Neural cell (in vitro differentiated cells): ENCODE results near the gene TCIRG1. TPM values are rescaled to one million over a fixed set of nuclear protein-coding genes. Genes with fewer than 3 reads are reported as not detected.
"Not testable (repeated sequence)": the region's sequence is repeated elsewhere in the genome, so short reads cannot be mapped to it uniquely, and the experiment has no call there.

Experiments used
- H2AFZ ChIP-seq: fragments of 200-600, 300-800 bp; sonication (generic), shearing (Covaris generic); 2 replicates; pipeline ENCODE4 v1.6.0; 2014; ENCODE audit warnings: low read depth, mild to moderate bottlenecking, antibody characterized with exemption, low read length, moderate library complexity
- H3F3A ChIP-seq: fragments of 200-600 bp; shearing (Covaris generic); 2 replicates; pipeline ENCODE4 v1.6.1; 2016; ENCODE audit warnings: mild to moderate bottlenecking, moderate library complexity, mixed read lengths, antibody characterized with exemption, low read length; ENCODE audit not compliant: insufficient read depth, poor library complexity, severe bottlenecking
- H3K27ac ChIP-seq: fragments of 200-600, 300-800 bp; sonication (generic), shearing (Covaris generic); 2 replicates; pipeline ENCODE4 v1.5.1; 2014; ENCODE audit warnings: mild to moderate bottlenecking, low read length, moderate library complexity
- H3K27me3 ChIP-seq: fragments of 300-800, 200-600 bp; sonication (generic), shearing (Covaris generic); 2 replicates; pipeline ENCODE4 v1.6.0; 2014; ENCODE audit warnings: mild to moderate bottlenecking, low read depth, low read length, moderate library complexity; ENCODE audit not compliant: insufficient read depth
- H3K36me3 ChIP-seq: fragments of 300-800, 200-600 bp; sonication (generic), shearing (Covaris generic); 2 replicates; pipeline ENCODE4 v1.5.1; 2014; ENCODE audit warnings: mild to moderate bottlenecking, antibody characterized with exemption, low read length, moderate library complexity; ENCODE audit not compliant: insufficient read depth
- H3K4me2 ChIP-seq: fragments of 300-800, 200-600 bp; sonication (generic), shearing (Covaris generic); 2 replicates; pipeline ENCODE4 v1.6.0; 2014; ENCODE audit warnings: mild to moderate bottlenecking, low read length
- H3K4me3 ChIP-seq: fragments of 300-800, 200-600 bp; sonication (generic), shearing (Covaris generic); 2 replicates; pipeline ENCODE4 v1.5.1; 2014; ENCODE audit warnings: mild to moderate bottlenecking, low read length, moderate library complexity
- H3K79me2 ChIP-seq: fragments of 200-600 bp; shearing (Covaris generic); replicated peaks from 2 replicates; pipeline ENCODE4 v1.6.0; 2014; ENCODE audit warnings: mild to moderate bottlenecking, low read length, moderate library complexity; ENCODE audit not compliant: insufficient read depth
- H3K9ac ChIP-seq: fragments of 300-800, 200-600 bp; sonication (generic), shearing (Covaris generic); 2 replicates; pipeline ENCODE4 v1.6.1; 2016; ENCODE audit warnings: mild to moderate bottlenecking, low read length, mixed read lengths
- H3K9me2 ChIP-seq: fragments of 200-600 bp; shearing (Covaris generic); 2 replicates; pipeline ENCODE4 v1.6.1; 2016; ENCODE audit warnings: mild to moderate bottlenecking, low read length, mixed read lengths; ENCODE audit not compliant: insufficient read depth
- H3K9me3 ChIP-seq: fragments of 200-600, 300-800 bp; sonication (generic), shearing (Covaris generic); 2 replicates; pipeline ENCODE4 v1.6.1; 2016; ENCODE audit warnings: mild to moderate bottlenecking, mixed run types, low read length, moderate library complexity, mixed read lengths
- H4K20me1 ChIP-seq: fragments of 200-600 bp; shearing (Covaris generic); 2 replicates; pipeline ENCODE4 v1.6.1; 2016; ENCODE audit warnings: mild to moderate bottlenecking, mixed run types; ENCODE audit not compliant: insufficient read depth
- CTCF ChIP-seq: fragments of 450-650 bp; IDR thresholded peaks from 2 replicates; pipeline ENCODE4 v1.5.1; 2014; ENCODE audit warnings: antibody characterized with exemption, mild to moderate bottlenecking, moderate library complexity; ENCODE audit not compliant: poor library complexity, severe bottlenecking
- EP300 ChIP-seq: fragments of 450-650 bp; conservative IDR thresholded peaks from 2 replicates; pipeline ENCODE4 v1.6.1; 2014; ENCODE audit warnings: antibody characterized with exemption, mild to moderate bottlenecking, moderate library complexity; ENCODE audit not compliant: poor library complexity, severe bottlenecking
- EZH2 ChIP-seq: fragments of 200-600, 300-800 bp; shearing (Covaris generic), sonication (generic); IDR thresholded peaks from 2 replicates; pipeline ENCODE4 v1.6.1; 2014; ENCODE audit warnings: antibody characterized with exemption, low read length, borderline replicate concordance, mild to moderate bottlenecking; ENCODE audit not compliant: insufficient read depth, poor library complexity, severe bottlenecking
- MXI1 ChIP-seq: fragments of 450-650 bp; conservative IDR thresholded peaks from 2 replicates; pipeline ENCODE4 v1.6.1; 2014; ENCODE audit warnings: antibody characterized with exemption, mild to moderate bottlenecking; ENCODE audit not compliant: poor library complexity, severe bottlenecking
- POLR2AphosphoS5 ChIP-seq: IDR thresholded peaks from 2 replicates; pipeline ENCODE4 v1.6.1; 2012
- RAD21 ChIP-seq: fragments of 450-650 bp; conservative IDR thresholded peaks from 2 replicates; pipeline ENCODE4 v1.6.1; 2014; ENCODE audit warnings: antibody characterized with exemption, mild to moderate bottlenecking, moderate library complexity
- REST ChIP-seq: IDR thresholded peaks from 2 replicates; pipeline ENCODE4 v1.6.1; 2012; ENCODE audit warnings: borderline replicate concordance
- SMC3 ChIP-seq: fragments of 450-650 bp; conservative IDR thresholded peaks from 2 replicates; pipeline ENCODE4 v1.6.1; 2014; ENCODE audit warnings: antibody characterized with exemption, mild to moderate bottlenecking, moderate library complexity; ENCODE audit not compliant: poor library complexity
- TAF1 ChIP-seq: IDR thresholded peaks from 2 replicates; pipeline ENCODE4 v1.6.1; 2012; ENCODE audit warnings: low read depth
- polyA minus RNA-seq: library from RNA; depleted of rRNA, polyadenylated mRNA; stranded (reverse); fragments of >200 nt; gene quantifications from 2 replicates; pipeline ENCODE4 v1.2.3, GENCODE V29; 2014
- polyA plus RNA-seq: library from polyadenylated mRNA; depleted of rRNA; stranded (reverse); fragments of >200 nt; gene quantifications from 2 replicates; pipeline ENCODE4 v1.2.3, GENCODE V29; 2014

Gene TCIRG1
- polyA plus RNA-seq = 1.8 and 2.2 TPM in 2 replicates
- 0.24 TPM in 1 of 2 replicates, not detected in the other for polyA minus RNA-seq

- H3K4me3 ChIP-seq = no peak within 1 kb of the TSS
- no peak within 1 kb of the TSS for H3K27ac ChIP-seq
- no peaks in the 10 kb centered on the region for H4K20me1 ChIP-seq
- H3K9ac ChIP-seq = no peak within 1 kb of the TSS
- H3K4me2 ChIP-seq = no peak within 1 kb of the TSS
- no peak within 1 kb of the TSS for H2AFZ ChIP-seq
- H3F3A ChIP-seq = no peaks in the 10 kb centered on the region
- no peaks in the 10 kb centered on the region for H3K27me3 ChIP-seq
- TF ChIP-seq EZH2 (no peak), RAD21 (no peak), POLR2AphosphoS5 (no peak), CTCF (no peak), MXI1 (no peak), TAF1 (no peak), REST (no peak), EP300 (no peak), SMC3 (no peak)
- H3K9me2 ChIP-seq = no peaks in the 10 kb centered on the region
- H3K36me3 ChIP-seq = no peaks in the 10 kb centered on the region
- no peaks in the 10 kb centered on the region for H3K79me2 ChIP-seq
- H3K9me3 ChIP-seq = no peaks in the 10 kb centered on the region
These were observed at the start of gene TCIRG1 for GRCh38 chr11:68038718-68039525. TCIRG1 (plus strand) TSS chr11:68039025; CDS start chr11:68041272, 2,247 bp downstream.

- not testable (repeated sequence) for H3K4me3 ChIP-seq, H4K20me1 ChIP-seq, H2AFZ ChIP-seq, H3K79me2 ChIP-seq, H3K27ac ChIP-seq, H3K9me3 ChIP-seq, H3K9me2 ChIP-seq, H3K4me2 ChIP-seq, H3K27me3 ChIP-seq, H3K36me3 ChIP-seq, H3F3A ChIP-seq, H3K9ac ChIP-seq
These were observed 48.1 kb upstream of the TCIRG1 start for GRCh38 chr11:67990546-67991346.

GRCh38 chr11:67991347-67992121, 47.3 kb upstream of the TCIRG1 start:
- not testable (repeated sequence) for H3K4me3 ChIP-seq, H3K9me2 ChIP-seq, H3F3A ChIP-seq, H3K36me3 ChIP-seq, H4K20me1 ChIP-seq, H3K4me2 ChIP-seq, H3K27me3 ChIP-seq, H2AFZ ChIP-seq, H3K9ac ChIP-seq, H3K79me2 ChIP-seq, H3K27ac ChIP-seq, H3K9me3 ChIP-seq
